Measurements from ENCODE around the gene VANGL1. TPM values are rescaled to one million over a fixed set of nuclear protein-coding genes. Genes with fewer than 3 reads are reported as not detected.

Gene VANGL1
- total and polyA plus RNA-seq, 2 of the 13 experiments (the other 11 are each of a cell fraction or from before 2014, with no cell fraction given), result 5.3 to 9.4 TPM

- TF ChIP-seq ELF1 (CRISPR knock-in tag; IDR thresholded peaks at IDR 0.05) (no peak), ZNF644 (CRISPR knock-in tag; IDR thresholded peaks at IDR 0.05; ENCODE audit: low read depth) (0 out of 2 replicates have a peak, but pooled peaks have one; percentile 70), ZNF746 (CRISPR knock-in tag; IDR thresholded peaks at IDR 0.05) (no peak), SOX5 (CRISPR knock-in tag; IDR thresholded peaks at IDR 0.05; ENCODE audit: borderline replicate concordance) (peak; percentile 30; the same call in 1 of the 2 replicates), ZNF687 (CRISPR knock-in tag; IDR thresholded peaks at IDR 0.05) (no peak), RNF219 (CRISPR knock-in tag; IDR thresholded peaks at IDR 0.05) (no peak), MTF1 (CRISPR knock-in tag; IDR thresholded peaks at IDR 0.05) (no peak), ZKSCAN5 (CRISPR knock-in tag; IDR thresholded peaks at IDR 0.05) (no peak), POLR2AphosphoS5 (IDR thresholded peaks at IDR 0.05; ENCODE audit: low read depth, low read length) (no peak), CHCHD3 (CRISPR knock-in tag; IDR thresholded peaks at IDR 0.05) (no peak), ZBTB33 (CRISPR knock-in tag; IDR thresholded peaks at IDR 0.05) (no peak), ARID5B (CRISPR knock-in tag; IDR thresholded peaks at IDR 0.05) (peak; percentile 82; the same call in 1 of the 2 replicates), RFX1 (IDR thresholded peaks at IDR 0.05) (0 out of 2 replicates have a peak, but pooled peaks have one; percentile 9), UBTF (CRISPR knock-in tag; IDR thresholded peaks at IDR 0.05) (no peak)
Measured at GRCh38 chr1:115727706-115728249, 86.0 kb downstream of the VANGL1 start (continued).
